ENCODE results near the gene IDH3A. TPM values are rescaled to one million over a fixed set of nuclear protein-coding genes. Genes with fewer than 3 reads are reported as not detected.
"Not testable (repeated sequence)": the region's sequence is repeated elsewhere in the genome, so short reads cannot be mapped to it uniquely, and the experiment has no call there.

The IDH3A gene
- total and polyA plus RNA-seq, 11 donors: 158 to 471 (median 290) TPM

GRCh38 chr15:78149805-78150751 lies 916 bp downstream of the IDH3A start:
- Histone ChIP-seq H3K36me3 (peaks cover 0 to 7% (median 0%) of the 10 kb centered on the region in 9 donors), H3K4me1 (peaks cover 4 to 57% (median 37%) of the 10 kb centered on the region in 12 donors), H3K9me3 (no peaks in the 10 kb centered on the region), H3K27ac (peak overlapping the region; percentile 76 to 97 (median 91)), H3K4me3 (peak overlapping the region; percentile 47 to 98 (median 82)), H3K27me3 (no peaks in the 10 kb centered on the region)
- ATAC-seq (peak in 1 of 4 donors; percentile 1), DNase-seq (no peak)
- intact Hi-C loops (cut with DNase I): no loop called here
- TF ChIP-seq CTCF (IDR thresholded peaks at IDR 0.05) (no peak), POLR2A (IDR thresholded peaks at IDR 0.05) (no peak)
- WGBS, 4 donors: 9 to 12% (median 10%) methylated on average over 19 to 20 of the region's 20 CpGs

GRCh38 chr15:78151075-78151474 lies 1.9 kb downstream of the IDH3A start:
- peaks cover 0 to 12% (median under 1%) of the 10 kb centered on the region in 9 donors for H3K36me3 ChIP-seq
- H3K9me3 ChIP-seq; ATAC-seq; DNase-seq; intact Hi-C loops (cut with DNase I); H3K27me3 ChIP-seq: not testable (repeated sequence)
- WGBS, 4 donors: 91 to 97% (median 93%) methylated on average over 8 of the region's 8 CpGs
- peak overlapping the region in 4 of 12 donors; percentile 85 to 98 (median 90) for H3K4me3 ChIP-seq
- peaks cover 4 to 67% (median 45%) of the 10 kb centered on the region in 12 donors for H3K4me1 ChIP-seq
- peak overlapping the region in 4 of 12 donors; percentile 91 to 96 (median 93) for H3K27ac ChIP-seq

GRCh38 chr15:78154955-78155354 lies 5.8 kb downstream of the IDH3A start:
- intact Hi-C loops (cut with DNase I): no loop called here
- WGBS, 4 donors: 71 to 79% (median 72%) methylated on average over 3 of the region's 3 CpGs
- H3K4me3 ChIP-seq: no peak overlapping the region
- peaks cover 0 to 63% (median 36%) of the 10 kb centered on the region in 12 donors for H3K4me1 ChIP-seq
- no peak for TF ChIP-seq CTCF (IDR thresholded peaks at IDR 0.05)
- no peak for TF ChIP-seq POLR2A (IDR thresholded peaks at IDR 0.05)
- H3K27me3 ChIP-seq: no peaks in the 10 kb centered on the region
- no peak for DNase-seq
- H3K36me3 ChIP-seq: peaks cover 0 to 50% (median 36%) of the 10 kb centered on the region in 9 donors
- ATAC-seq: no peak
- no peaks in the 10 kb centered on the region for H3K9me3 ChIP-seq
- peak overlapping the region in 7 of 12 donors; percentile 1 to 54 (median 27) for H3K27ac ChIP-seq

DNA sequence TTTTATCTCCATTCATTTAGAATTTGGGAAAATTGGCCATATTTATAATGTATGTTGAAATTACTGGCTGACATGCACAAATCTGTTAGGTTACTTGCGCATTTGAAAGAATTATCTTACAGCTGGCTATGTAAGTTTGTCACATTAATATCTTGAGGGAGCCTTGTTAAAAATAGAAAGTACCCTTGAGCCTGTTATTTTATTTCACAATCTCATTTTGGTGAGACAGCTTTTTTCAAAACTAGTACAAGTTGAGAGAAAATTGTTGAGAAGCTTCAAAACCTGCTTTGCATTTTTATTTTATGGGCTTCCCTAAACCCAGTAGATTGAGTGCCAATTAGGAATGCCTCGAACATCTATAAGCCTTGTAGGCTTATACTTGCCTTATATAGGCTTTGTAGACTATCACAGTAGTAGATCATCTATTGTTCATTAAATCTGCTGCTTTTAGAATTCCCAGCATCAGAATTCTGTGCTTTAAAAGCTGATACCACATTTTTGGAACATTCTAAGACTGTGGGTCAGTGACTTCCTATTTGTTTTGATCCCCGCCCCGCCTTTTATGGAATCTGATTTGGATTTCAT lies 6.3 kb downstream of the IDH3A start:
- Histone ChIP-seq H3K4me1 (peaks cover 0 to 58% (median 31%) of the 10 kb centered on the region in 12 donors), H3K27me3 (no peaks in the 10 kb centered on the region), H3K9me3 (no peaks in the 10 kb centered on the region), H3K4me3 (peak overlapping the region in 1 of 12 donors; percentile 9), H3K36me3 (peaks cover 0 to 55% (median 41%) of the 10 kb centered on the region in 9 donors), H3K27ac (peak overlapping the region in 9 of 12 donors; percentile 1 to 63 (median 27))
- 74 to 80% (median 79%) methylated on average over 4 of the region's 4 CpGs for WGBS, 4 donors
- no peak for TF ChIP-seq POLR2A (IDR thresholded peaks at IDR 0.05)
- no peak for TF ChIP-seq CTCF (IDR thresholded peaks at IDR 0.05)
- no peak for DNase-seq
- no peak for ATAC-seq
- intact Hi-C loops (cut with DNase I): no loop called here
